Muscle layer of duodenum (tissue), 2 donors: ENCODE measurements around the gene CFAP74.

Experiments
- H3K27ac ChIP-seq: one replicate; pipeline ENCODE4 v1.7.0; 2013; ENCODE audit warnings: mild to moderate bottlenecking, low read length
- H3K27me3 ChIP-seq: one replicate; pipeline ENCODE4 v1.7.0; 2013; ENCODE audit warnings: low read depth, mild to moderate bottlenecking, control low read depth, low read length
- H3K36me3 ChIP-seq, 2 donors: one replicate each; pipeline ENCODE4 v1.7.0; 2013; ENCODE audit warnings: low read length in 2 of 2, control low read depth in 1 of 2, mild to moderate bottlenecking in 1 of 2; ENCODE audit not compliant: insufficient read depth in 2 of 2, control insufficient read depth in 1 of 2
- H3K4me1 ChIP-seq, 2 donors: one replicate each; pipeline ENCODE4 v1.7.0; 2013; ENCODE audit warnings: low read length in 2 of 2, mild to moderate bottlenecking in 2 of 2, control low read depth in 1 of 2, moderate library complexity in 1 of 2; ENCODE audit not compliant: insufficient read depth in 2 of 2, control insufficient read depth in 1 of 2
- H3K4me3 ChIP-seq, 2 donors: one replicate each; pipeline ENCODE4 v1.7.0; 2013; ENCODE audit warnings: low read length in 2 of 2, low read depth in 1 of 2, mild to moderate bottlenecking in 1 of 2
- H3K9me3 ChIP-seq, 2 donors: one replicate each; pipeline ENCODE4 v1.7.0; 2013; ENCODE audit warnings: low read length in 2 of 2, control low read depth in 1 of 2, mild to moderate bottlenecking in 1 of 2; ENCODE audit not compliant: control insufficient read depth in 1 of 2
- donor health status: healthy.

The CFAP74 gene

GRCh38 chr1:2014741-2015735, 11.5 kb upstream of the CFAP74 start:
- H3K27me3 ChIP-seq: peaks cover 4% of the 10 kb centered on the region
- H3K4me1 ChIP-seq: peaks cover 0 to 5% of the 10 kb centered on the region in 2 donors
- H3K36me3 ChIP-seq: no peaks in the 10 kb centered on the region
- H3K9me3 ChIP-seq: no peaks in the 10 kb centered on the region
- H3K4me3 ChIP-seq: no peak overlapping the region
- H3K27ac ChIP-seq: no peak overlapping the region

GRCh38 chr1:2014181-2014580, 10.6 kb upstream of the CFAP74 start:
- Histone ChIP-seq H3K27ac (no peak overlapping the region), H3K9me3 (no peaks in the 10 kb centered on the region), H3K4me3 (no peak overlapping the region), H3K36me3 (no peaks in the 10 kb centered on the region), H3K4me1 (no peaks in the 10 kb centered on the region), H3K27me3 (no peaks in the 10 kb centered on the region)

DNA sequence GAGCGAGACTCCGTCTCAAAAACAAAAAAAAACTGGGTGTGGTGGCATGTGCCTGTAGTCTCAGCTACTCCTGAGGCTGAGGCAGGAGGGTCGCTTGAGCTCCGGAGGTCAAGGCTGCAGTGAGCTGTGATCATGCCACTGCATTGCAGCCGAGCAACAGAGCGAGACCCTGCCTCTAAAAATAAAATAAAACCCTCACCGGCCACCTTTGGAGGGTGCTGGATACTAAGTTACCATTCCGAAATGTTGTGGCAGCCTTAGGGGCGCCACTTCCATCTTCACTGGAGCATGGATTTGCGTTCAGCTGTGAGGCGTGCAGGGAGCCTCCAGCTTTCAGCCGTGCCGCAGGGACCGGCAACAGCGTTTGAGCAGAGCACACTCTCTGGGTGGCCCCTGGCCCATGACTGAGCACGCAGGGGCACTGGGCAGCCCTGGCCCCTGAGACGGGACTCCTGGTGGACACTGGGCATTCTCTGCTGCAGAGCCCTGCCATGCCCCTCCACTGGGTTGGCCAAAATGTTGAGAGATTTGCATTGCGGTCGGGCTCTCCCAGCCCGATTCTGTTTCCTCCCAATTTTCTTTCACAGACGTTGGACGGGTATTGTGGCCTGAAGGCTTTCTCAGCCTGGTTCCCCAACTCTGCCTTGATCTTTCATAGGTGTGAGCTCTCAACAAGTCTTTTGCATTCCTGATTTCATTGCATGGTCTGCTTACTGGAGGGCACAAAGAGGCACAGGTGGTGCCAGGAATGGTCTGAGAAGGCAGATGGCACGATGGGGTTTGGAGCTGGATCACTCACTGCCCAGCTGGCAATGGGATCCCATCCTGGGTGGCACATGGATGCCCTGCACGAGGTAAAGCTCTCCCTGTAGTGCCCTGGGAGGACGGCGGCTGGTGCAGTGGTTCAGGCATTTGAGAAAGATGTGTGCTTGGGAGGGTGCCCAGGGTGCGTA, 5.8 kb upstream of the CFAP74 start:
- Histone ChIP-seq H3K4me3 (no peak overlapping the region), H3K27ac (no peak overlapping the region), H3K36me3 (no peaks in the 10 kb centered on the region), H3K27me3 (no peaks in the 10 kb centered on the region), H3K4me1 (no peaks in the 10 kb centered on the region), H3K9me3 (no peaks in the 10 kb centered on the region)

- Histone ChIP-seq H3K4me3 (no peak overlapping the region), H3K9me3 (no peaks in the 10 kb centered on the region), H3K36me3 (no peaks in the 10 kb centered on the region), H3K4me1 (peaks cover 0 to 5% of the 10 kb centered on the region in 2 donors), H3K27me3 (peaks cover 4% of the 10 kb centered on the region), H3K27ac (no peak overlapping the region)
These were observed 1.3 kb upstream of the CFAP74 start for GRCh38 chr1:2004856-2005255.

DNA sequence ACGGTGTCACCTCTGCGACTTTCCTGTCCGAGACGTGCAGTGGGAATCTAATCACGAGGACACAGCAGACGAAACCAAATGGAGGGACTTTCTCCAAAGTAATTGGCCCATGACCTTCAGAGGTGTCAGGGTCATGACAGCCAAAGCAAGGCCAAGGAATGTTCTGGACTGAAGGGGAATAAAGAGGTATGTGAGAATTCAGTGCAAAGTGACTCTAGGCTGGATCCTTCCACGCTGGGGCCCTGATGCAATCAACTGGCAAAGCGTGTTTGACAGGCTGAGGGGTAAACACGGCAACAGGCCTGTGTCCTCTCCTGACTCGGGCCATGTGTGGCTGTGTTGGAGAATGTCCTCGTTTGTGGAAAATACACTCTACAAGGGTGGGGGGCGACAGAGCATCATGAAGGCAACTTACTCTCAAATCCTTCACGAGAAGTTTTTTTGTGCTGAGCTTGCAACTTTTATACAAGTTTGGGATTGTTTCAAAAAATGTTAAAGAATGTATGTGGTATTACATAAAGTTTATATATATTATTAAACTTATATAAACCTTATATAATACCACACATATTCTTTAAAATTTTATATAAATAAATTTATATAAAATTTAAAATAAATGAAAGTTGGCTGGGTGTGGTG, 1.7 kb downstream of the CFAP74 start:
- Histone ChIP-seq H3K4me1 (peaks cover 0 to 5% of the 10 kb centered on the region in 2 donors), H3K27me3 (peaks cover 4% of the 10 kb centered on the region), H3K4me3 (no peak overlapping the region), H3K9me3 (no peaks in the 10 kb centered on the region), H3K27ac (no peak overlapping the region), H3K36me3 (no peaks in the 10 kb centered on the region)

GRCh38 chr1:2000850-2001249, 2.7 kb downstream of the CFAP74 start:
- Histone ChIP-seq H3K27ac (no peak overlapping the region), H3K9me3 (no peaks in the 10 kb centered on the region), H3K36me3 (no peaks in the 10 kb centered on the region), H3K4me3 (no peak overlapping the region), H3K4me1 (peaks cover 0 to 5% of the 10 kb centered on the region in 2 donors), H3K27me3 (peaks cover 4% of the 10 kb centered on the region)

DNA sequence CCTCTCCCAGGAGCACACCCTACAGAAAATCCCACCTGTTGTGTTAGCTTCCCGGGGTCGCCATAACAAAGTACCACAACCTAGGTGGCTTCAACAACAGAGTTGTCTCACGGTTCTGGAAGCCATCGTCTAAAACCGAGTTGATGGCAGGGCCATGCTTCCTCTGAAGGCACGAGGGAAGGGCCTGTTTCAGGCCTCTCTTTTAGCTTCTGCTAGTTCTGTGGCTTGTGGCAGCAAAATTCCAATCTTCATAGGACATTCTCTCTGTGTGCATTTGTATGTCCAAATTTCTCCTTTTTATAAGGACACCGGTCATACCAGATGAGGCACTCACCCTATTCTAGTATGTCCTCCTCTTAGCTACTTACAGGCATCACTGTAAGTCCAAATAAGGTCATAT, 3.2 kb downstream of the CFAP74 start:
- H3K4me3 ChIP-seq: no peak overlapping the region
- no peaks in the 10 kb centered on the region for H3K36me3 ChIP-seq
- H3K9me3 ChIP-seq: no peaks in the 10 kb centered on the region
- H3K27me3 ChIP-seq: peaks cover 4% of the 10 kb centered on the region
- H3K27ac ChIP-seq: no peak overlapping the region
- peaks cover 0 to 5% of the 10 kb centered on the region in 2 donors for H3K4me1 ChIP-seq

- Histone ChIP-seq H3K27me3 (peaks cover 4% of the 10 kb centered on the region), H3K27ac (no peak overlapping the region), H3K4me1 (no peaks in the 10 kb centered on the region), H3K9me3 (no peaks in the 10 kb centered on the region), H3K36me3 (no peaks in the 10 kb centered on the region), H3K4me3 (no peak overlapping the region)
These were observed 6.0 kb downstream of the CFAP74 start for GRCh38 chr1:1997576-1997975.

- H3K4me3 ChIP-seq: no peak overlapping the region
- no peaks in the 10 kb centered on the region for H3K9me3 ChIP-seq
- H3K27ac ChIP-seq: no peak overlapping the region
- H3K36me3 ChIP-seq: no peaks in the 10 kb centered on the region
- H3K4me1 ChIP-seq: no peaks in the 10 kb centered on the region
- peaks cover 4% of the 10 kb centered on the region for H3K27me3 ChIP-seq
These were observed 7.4 kb downstream of the CFAP74 start for GRCh38 chr1:1996207-1996651.

DNA sequence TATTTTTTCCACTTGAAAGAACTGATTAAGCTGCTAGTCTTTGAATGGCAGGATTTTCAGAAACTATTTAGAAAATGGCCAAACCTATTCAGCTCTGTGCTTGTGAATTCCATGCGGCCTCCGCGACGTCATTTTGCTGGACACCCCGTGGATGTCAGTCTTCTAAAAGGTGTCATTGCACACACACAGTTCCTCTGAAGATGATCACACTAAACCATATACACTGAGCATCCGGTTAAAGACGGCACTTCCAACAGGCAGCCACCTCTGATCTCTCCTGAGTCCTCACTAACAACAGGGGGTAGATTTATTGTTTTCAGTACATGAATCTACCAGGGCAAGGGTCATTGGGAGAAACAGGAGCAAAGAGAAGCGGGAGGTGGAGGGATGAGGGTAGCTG, 9.1 kb downstream of the CFAP74 start:
- H3K4me3 ChIP-seq: no peak overlapping the region
- no peaks in the 10 kb centered on the region for H3K36me3 ChIP-seq
- H3K9me3 ChIP-seq: no peaks in the 10 kb centered on the region
- no peaks in the 10 kb centered on the region for H3K27me3 ChIP-seq
- no peaks in the 10 kb centered on the region for H3K4me1 ChIP-seq
- H3K27ac ChIP-seq: no peak overlapping the region

DNA sequence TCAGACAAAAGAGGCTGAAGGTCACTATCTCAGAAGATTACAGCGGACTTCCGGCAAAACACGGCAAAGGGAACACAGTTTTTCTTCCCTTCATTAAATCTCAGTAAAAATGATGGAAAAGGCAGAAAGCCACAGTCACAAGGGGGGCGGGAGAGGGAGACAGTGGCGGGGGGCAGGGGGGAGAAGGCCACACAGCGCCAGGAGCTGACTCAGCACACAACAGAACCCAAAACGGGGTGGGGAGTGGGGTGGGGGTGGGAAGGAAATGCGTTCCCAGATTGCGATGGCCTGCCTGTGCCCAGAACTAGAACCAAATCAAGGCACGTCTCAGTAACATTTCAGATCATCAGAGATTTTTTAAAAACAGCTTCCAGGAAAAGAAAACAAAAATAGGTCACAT, 13.4 kb downstream of the CFAP74 start:
- H3K27me3 ChIP-seq: no peaks in the 10 kb centered on the region

More for the DNA sequence above, 13.4 kb downstream of the CFAP74 start:
- Histone ChIP-seq H3K9me3 (no peaks in the 10 kb centered on the region), H3K4me3 (no peak overlapping the region), H3K36me3 (no peaks in the 10 kb centered on the region), H3K27ac (peak overlapping the region; percentile 49), H3K4me1 (peaks cover 0 to 5% of the 10 kb centered on the region in 2 donors)
